Right ventricle myocardium superior (tissue), 1 donor: ENCODE data around the gene CAMKMT. TPM values are rescaled to one million over a fixed set of nuclear protein-coding genes. Genes with fewer than 3 reads are reported as not detected.

Experiments used
- ATAC-seq: fragments of 200-7000 bp; cut with Tn5 transposase; one replicate; pipeline ENCODE4 v1.9.1; 2020; ENCODE audit warnings: mild to moderate bottlenecking; ENCODE audit not compliant: poor library complexity
- DNase-seq: peaks from one replicate; pipeline ENCODE4 v3.0.0-alpha.2; 2020
- intact Hi-C: fragments of 100-400 bp; cut with DNase I; formaldehyde crosslinking; loops from one replicate; pipeline ENCODE4 v1.11.2; 2022
- total RNA-seq: library from RNA; stranded (reverse); fragmentation: NEBNext Ultra II Directional; extraction: Animal tissue kit (Norgen Biotek cat#: 25700); gene quantifications from one replicate; pipeline ENCODE4 v1.2.1, GENCODE V29; 2021
- donor health status: DM: no; HTN: yes; CAD: no; lungs with severe emphysema.

The CAMKMT gene
- total RNA-seq, 1 donor from 2014 or later: 5.1 TPM

- no peak for ATAC-seq
- intact Hi-C loops: no loop called here
- DNase-seq: no peak
These were observed 326.8 kb downstream of the CAMKMT start for GRCh38 chr2:44688456-44689124.

GRCh38 chr2:44689516-44689915 lies 327.8 kb downstream of the CAMKMT start:
- DNase-seq: no peak
- intact Hi-C loops: no loop called here
- no peak for ATAC-seq

- intact Hi-C loops: no loop called here
These were observed 329.5 kb downstream of the CAMKMT start for GRCh38 chr2:44691174-44691785.

GRCh38 chr2:44692821-44693220 lies 331.1 kb downstream of the CAMKMT start:
- no peak for ATAC-seq
- DNase-seq: no peak
- intact Hi-C loops: no loop called here

More at GRCh38 chr2:44691174-44691785, 329.5 kb downstream of the CAMKMT start:
- DNase-seq (no peak), ATAC-seq (no peak)

GRCh38 chr2:44700824-44701223 lies 339.1 kb downstream of the CAMKMT start:
- DNase-seq: no peak
- intact Hi-C loops: no loop called here
- ATAC-seq: no peak

- intact Hi-C loops: no loop called here
- no peak for ATAC-seq
- DNase-seq: no peak
These were observed 343.6 kb downstream of the CAMKMT start for GRCh38 chr2:44705356-44705755.

GRCh38 chr2:44705876-44706480 lies 344.2 kb downstream of the CAMKMT start:
- DNase-seq: no peak
- ATAC-seq: no peak
- intact Hi-C loops: no loop called here

GRCh38 chr2:44706681-44707553 lies 345.2 kb downstream of the CAMKMT start:
- ATAC-seq: no peak
- intact Hi-C loops: no loop called here
- no peak for DNase-seq

GRCh38 chr2:44707945-44708660 lies 346.4 kb downstream of the CAMKMT start:
- intact Hi-C loops: no loop called here
- peak; percentile 46 for ATAC-seq

GRCh38 chr2:44708661-44709000 lies 346.9 kb downstream of the CAMKMT start:
- no peak for ATAC-seq
- intact Hi-C loops: no loop called here
- DNase-seq: no peak

More at GRCh38 chr2:44707945-44708660, 346.4 kb downstream of the CAMKMT start:
- DNase-seq: no peak

- intact Hi-C loops: no loop called here
- ATAC-seq (no peak), DNase-seq (no peak)
These were observed 351.4 kb downstream of the CAMKMT start for GRCh38 chr2:44713170-44713569.

GRCh38 chr2:44715671-44716081 lies 353.9 kb downstream of the CAMKMT start:
- intact Hi-C loops: loop anchor here (5.0 kb wide), 1 partner anchor 238 kb away; no protein-coding TSS in a partner anchor
- peak; percentile 61 for ATAC-seq
- no peak for DNase-seq

- intact Hi-C loops: loop anchor here (5.0 kb wide), 1 partner anchor 239 kb away; no protein-coding TSS in a partner anchor
- ATAC-seq (no peak), DNase-seq (no peak)
These were observed 354.4 kb downstream of the CAMKMT start for GRCh38 chr2:44716131-44716530.

- ATAC-seq (no peak), DNase-seq (no peak)
- intact Hi-C loops: loop anchor here (5.0 kb wide), 1 partner anchor 241 kb away; no protein-coding TSS in a partner anchor
These were observed 356.7 kb downstream of the CAMKMT start for GRCh38 chr2:44718431-44718830.

GRCh38 chr2:44719562-44719961 lies 357.8 kb downstream of the CAMKMT start:
- intact Hi-C loops: loop anchor here (5.0 kb wide), 1 partner anchor 242 kb away; no protein-coding TSS in a partner anchor
- ATAC-seq (no peak), DNase-seq (no peak)

- no peak for ATAC-seq
- no peak for DNase-seq
- intact Hi-C loops: no loop called here
These were observed 360.4 kb downstream of the CAMKMT start for GRCh38 chr2:44722026-44722625.

GRCh38 chr2:44723921-44724320 lies 362.2 kb downstream of the CAMKMT start:
- intact Hi-C loops: no loop called here
- DNase-seq (no peak), ATAC-seq (no peak)

- intact Hi-C loops: no loop called here
- DNase-seq (no peak), ATAC-seq (no peak)
These were observed 368.8 kb downstream of the CAMKMT start for GRCh38 chr2:44730593-44730992.
